Stimulated activated naive CD4-positive, alpha-beta T cell (primary cell): ENCODE data around the gene GALNT10.

ENCODE experiments used
- DNase-seq, 6 experiments: peaks; one replicate each; lab custom pipeline; 2025; lab: John Stamatoyannopoulos, UW

The GALNT10 gene

DNA sequence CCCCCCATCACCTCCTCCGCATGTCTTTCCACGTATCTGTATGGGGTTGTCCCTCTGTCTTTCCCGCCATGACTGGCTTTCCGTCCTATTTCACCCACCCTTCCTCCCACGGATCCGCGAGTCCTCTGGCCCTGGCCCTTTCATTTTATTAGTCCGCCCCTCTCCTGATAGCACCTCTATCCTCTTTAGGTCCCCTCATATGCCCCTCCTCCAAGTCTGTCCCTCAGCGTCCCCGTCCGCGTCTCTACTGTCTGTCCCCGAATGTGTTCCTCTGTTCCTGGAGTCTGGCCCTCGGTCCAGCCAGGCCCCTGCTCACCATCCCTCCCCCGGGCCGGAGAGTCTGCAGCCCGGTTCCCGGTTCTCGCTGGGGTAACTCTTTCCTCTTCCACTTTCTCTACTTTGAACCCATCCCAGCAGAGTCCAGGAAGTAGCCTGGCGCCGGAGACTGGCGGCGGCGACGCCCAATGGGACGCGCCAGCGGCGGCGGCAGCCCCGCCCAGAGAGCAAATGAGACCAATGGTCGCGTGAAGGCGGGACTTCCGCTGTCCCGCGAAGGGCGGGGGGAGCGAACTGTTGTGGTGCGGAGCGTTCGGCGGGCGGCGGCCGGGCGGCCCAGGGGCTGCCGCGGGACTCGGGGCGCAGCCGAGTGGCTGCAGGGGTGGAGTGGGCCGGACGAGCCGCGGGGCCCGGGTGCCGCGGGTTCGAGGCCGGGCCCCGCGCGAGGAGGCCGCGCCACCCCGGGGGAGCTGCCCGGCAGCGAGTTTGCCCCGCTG is 255.1 kb downstream of the GALNT10 start, which contains the start of gene SAP30L:
Gene SAP30L, plus strand, starts transcription at position 576 of the 773 bp plus-strand sequence. CDS start 608 bp downstream, outside the sequence.
- peak; percentile 87 to 97 (median 94) for DNase-seq

DNA sequence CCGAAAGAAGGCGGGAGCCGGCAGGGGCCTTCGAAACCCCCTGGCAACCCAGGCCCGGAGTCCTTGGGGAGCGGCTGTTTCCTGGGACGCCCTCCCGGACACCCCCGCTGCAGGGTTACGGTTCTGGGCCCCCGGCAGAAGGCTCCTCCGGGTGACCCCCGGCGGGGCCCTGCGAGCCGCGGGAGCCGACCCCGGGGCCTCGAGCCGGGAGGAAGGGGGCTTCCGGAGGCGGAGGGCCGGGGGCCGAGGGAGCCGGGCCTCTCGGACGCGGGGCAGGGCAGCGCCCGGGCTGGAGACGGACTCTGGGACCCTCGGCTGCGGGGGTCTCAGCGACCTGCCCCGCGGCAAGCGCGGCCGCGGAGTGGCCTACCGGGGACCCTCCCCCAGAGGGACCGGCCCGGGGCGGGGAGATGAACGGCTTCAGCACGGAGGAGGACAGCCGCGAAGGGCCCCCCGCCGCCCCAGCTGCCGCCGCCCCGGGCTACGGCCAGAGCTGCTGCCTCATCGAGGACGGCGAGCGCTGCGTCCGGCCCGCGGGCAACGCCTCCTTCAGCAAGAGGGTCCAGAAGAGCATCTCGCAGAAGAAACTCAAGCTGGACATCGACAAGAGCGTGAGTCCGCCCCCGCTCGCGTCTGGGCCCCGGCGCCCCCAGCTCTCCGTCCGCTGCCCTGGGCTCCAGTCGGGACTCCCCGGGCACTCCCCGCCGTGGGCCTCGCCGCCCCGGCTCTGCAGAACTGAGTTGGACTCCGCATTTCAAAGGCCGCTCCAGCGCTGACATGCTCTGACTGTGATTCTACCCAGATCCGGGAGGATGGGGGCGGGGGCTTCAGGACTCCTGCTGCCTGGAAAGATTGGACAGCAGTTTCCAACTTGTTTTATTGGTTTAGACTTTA is 255.9 kb downstream of the GALNT10 start:
- DNase-seq, result peak in 5 of 6 experiments; percentile 19 to 75 (median 35)

DNA sequence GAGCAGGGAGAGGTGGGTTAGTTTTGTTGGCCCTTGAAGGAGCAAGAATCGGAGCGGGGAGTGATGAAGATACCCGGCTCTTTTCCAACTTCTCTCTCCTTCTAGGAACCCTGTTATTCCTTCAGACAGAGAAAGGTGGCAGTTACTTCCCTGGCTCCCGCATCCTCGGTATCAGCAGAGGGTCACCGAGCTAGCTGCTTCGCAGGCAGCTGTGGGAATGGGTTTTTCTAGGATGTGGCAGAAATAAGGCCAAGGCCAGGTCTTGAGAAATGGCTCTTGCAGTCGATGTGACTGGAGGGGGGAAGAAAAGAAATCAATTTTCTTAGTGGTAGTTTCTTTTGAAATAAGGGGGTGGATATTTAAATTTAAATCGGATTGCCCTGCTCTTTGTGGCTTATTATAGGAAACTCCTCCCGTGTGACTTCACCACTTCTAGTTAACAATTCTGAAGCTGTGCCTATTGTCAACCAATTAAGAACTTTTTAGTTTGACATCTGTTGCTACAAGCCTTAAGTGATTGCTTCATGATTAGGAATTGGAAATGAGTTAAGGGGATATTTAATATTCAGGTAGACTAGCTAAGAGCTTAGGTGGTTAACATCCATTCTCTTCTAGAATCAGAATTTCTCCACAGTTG is 256.7 kb downstream of the GALNT10 start:
- peak in 1 of 6 experiments; percentile 54 for DNase-seq

DNA sequence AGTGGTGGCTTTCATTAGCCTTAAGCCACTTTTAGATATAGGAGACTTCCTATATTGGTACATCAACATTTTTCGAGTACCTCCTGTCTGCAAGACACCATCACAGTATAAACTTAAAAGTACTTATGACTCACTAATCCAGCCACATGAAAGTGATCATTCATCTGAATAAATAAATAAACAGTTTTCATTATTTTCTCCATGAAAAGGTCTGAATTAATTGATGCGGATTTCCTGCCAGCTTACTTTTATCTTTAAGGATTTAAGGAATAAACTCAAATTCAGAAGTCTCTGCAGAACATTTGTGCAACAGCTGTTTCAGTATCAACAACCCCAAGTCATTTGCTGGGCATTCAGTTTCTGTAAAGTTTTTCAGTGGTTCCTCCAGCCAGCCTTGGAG is 259.3 kb downstream of the GALNT10 start:
- no peak for DNase-seq

DNA sequence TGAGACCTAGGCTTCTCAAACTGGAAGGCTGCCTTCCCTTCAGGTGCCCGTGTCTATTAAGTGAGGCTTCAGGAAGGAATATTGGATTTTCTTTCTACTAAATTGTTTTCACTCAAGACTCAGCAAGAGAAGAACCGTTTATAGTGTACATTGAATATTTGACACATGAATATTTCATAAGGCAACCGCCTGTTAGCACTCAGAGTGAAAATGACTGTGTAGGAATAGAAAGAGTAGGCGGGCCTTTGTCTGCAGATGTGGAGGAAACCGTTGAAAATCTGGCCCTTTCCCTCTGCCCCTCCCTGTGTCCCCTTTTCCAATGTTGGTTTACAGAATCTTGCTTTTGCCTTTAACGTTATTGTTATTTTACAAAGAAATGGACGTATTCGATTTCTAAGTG is 261.4 kb downstream of the GALNT10 start:
- no peak for DNase-seq

DNA sequence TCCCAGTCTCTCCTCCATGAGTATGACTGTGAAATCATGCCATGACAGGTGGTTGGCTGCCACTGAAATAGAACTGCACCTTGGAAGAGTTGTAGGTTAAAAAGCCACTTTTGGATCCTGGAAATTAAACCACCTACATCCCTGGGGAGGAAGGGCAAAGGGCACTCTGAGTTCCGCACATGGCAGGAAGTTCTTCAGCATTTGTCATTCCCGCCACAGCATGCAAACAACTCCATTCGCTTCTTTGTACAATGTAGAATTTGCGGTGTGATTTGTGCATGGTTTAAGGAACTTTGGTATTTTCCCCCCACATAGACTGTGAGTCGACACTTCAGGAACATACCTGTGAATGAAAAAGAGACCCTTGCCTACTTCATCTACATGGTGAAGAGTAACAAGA is 265.1 kb downstream of the GALNT10 start:
- no peak for DNase-seq

DNA sequence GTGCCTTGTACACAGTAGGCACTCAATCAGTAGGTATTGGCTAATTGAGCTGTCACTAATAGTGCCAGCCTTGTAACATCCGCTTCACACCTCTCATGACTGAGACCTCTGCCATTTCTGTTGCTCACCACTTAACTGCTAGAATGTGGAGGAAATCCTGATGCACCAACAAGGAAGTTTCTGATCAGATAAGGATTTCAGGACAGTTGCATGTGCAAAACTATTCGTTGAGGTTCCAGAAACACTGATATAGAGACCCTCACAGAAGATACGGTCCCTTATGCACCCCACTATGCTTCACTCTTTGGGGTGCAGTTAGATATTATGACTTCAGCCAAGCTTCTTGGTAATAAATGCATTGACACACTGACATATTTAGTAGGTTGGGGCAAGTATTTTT is 266.0 kb downstream of the GALNT10 start:
- no peak for DNase-seq

DNA sequence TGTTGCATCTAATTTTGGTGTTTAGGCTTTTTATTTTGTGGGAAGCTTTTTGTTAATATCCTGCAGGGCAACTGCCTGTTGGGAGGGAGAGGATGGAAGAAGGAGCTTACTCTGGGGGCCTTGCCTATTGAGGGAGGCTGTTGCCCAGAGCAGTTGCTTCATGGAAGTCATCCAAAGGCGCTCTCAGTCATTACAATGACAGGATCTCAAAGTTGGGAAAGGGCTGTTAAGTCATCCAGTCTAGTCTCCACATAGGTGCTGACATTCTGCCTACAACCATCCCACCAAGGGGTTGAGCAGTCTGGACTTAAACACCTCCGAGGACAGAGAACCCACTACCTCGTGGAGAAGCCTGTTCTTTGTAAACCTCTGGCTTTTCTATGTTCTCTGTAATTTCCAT is 268.5 kb downstream of the GALNT10 start:
- DNase-seq, result no peak

DNA sequence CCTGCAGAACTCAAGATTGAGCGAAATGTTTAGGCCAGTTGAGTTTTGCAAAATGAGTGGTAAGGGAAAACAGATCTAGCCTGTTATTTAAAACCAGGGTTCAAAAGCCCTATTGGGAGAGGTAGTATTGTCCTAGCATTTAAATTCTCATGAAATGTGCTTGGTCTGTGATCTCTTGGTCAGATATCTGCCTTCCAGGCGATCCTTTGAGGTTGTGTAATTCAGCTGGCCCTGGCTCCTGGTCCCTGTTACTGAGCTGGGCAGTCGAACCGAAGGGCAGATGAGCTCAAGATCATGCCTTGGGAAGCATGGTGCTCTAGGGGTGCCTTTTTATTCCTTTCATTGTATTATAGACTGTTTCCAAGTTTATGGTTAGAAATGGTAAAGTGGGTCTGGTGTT is 269.6 kb downstream of the GALNT10 start:
- no peak for DNase-seq

DNA sequence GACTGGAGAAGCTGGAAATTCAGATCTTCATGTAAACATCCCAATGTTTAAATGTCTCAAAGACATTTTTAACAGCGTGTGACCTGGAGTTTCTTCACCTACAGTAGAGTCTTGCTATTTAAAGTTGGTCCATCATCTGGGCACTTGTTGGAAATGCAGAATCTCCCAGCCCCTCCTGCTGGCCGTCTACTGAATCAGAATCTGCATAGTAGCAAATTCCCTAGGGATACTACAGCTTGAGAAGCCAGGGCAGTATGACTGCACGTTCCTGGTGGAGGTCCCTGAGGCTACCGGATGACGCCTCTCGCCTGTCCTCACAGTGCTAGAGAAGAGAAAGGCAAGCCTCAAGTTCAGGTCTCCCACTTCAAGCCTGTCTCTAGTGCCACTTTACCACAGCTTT is 271.0 kb downstream of the GALNT10 start:
- no peak for DNase-seq

DNA sequence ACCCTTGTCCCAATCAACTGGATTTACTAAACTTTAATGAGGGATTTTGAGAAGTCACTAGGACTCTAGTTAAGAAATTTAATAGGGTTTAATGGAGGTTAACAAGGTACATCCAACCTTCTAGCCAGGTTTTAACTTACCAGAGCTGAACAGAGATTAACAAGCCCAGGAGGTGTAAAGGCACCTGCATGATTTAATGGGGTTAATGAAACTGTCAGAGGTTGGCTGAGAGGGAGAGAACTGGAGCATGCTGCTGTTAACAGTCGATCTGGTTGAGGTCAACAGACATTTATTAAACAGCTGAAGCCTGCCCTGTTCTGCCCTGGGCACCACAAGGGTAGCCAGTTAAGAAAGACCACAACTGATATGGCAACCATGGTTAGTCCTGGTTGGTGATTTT is 273.9 kb downstream of the GALNT10 start:
- no peak for DNase-seq

DNA sequence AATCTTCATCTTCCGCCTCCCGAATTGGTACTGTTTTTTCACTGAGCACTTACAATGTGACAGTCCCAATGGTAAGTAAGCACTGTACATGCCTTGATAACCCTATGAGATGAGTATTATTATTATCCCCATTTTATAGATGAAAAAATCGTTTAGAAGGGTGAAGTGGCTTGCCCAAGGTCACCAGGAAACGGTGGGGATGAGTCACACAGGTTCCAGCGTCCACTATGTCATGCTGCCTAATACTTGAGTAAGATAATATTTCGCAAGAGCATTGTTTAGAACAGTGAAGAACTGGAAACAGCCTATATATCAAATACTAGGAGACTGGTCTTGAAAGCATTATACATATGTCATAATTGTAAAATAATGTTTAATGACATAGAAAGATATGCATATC is 274.6 kb downstream of the GALNT10 start:
- no peak for DNase-seq

DNA sequence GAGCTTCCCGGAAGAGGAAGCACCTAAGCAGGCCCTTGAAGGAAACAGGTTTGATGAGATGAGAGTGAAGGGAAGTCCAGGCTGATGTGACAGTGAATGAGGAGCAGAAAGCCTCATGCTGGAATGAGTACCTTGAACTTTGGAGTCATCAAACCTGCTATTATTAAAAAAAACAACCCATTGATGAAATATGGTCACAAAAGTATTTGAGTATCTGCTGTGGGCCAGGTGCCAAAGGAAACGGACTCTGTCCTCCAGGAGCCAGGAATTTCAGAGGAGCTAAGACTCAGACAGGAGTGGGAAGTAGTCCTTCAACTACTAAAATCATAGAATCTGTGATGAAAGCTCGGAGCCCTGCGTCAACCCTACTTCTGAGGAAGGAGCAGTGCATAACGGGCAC is 275.6 kb downstream of the GALNT10 start:
- no peak for DNase-seq

DNA sequence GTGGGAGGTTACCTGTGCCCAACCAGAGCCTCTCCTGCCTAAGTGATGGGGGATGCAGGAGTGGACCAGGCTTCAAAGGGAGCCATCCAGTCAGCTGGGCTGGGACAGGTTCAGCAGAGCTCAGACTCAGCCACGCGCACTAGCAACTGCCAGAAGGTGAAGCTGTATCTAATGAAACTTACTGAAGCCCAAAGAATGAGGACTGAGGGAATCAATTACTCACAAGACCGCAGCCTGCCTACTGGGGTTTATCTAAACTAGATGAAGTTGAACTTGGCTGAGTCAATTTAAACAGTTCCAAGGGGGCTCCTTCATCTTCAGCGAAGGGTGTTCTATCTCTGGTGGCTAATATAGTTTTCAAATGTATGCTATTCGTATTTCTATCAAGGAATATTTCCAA is 276.1 kb downstream of the GALNT10 start:
- DNase-seq, result no peak

DNA sequence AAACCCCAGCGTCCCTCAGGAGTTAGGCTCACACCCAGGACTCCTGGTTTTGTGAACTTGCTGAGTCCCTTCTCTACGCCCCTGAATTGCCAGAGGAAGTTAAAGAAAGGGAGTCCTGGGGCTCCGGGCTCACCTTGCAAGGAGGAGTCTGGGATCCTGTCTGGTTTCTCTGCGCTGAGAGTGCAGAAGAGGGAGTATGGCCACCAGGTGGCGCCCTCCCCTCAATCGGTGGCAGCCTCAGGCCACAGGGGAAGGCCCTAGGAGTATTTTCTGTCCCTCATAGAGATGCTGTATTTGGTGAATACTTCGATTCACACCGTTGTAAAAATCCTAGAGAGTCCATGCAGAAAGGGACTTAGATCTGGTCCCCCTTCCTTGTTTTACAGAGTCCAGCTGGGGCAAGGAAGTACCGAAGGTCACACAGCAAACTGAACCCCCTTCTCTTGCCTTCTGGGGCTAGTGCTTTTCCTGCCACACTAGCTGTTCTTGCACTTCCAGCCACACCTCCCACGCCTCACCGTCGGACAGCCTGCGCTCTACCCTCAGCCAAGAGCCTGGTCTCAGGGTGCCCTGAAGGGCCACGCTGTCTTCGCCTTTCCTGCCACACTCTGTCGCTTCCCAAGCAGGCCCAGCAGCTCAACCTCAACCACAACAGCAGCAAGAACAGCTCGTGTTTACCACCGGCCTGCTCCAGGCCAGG is 277.3 kb downstream of the GALNT10 start:
- peak; percentile 21 to 67 (median 46) for DNase-seq

DNA sequence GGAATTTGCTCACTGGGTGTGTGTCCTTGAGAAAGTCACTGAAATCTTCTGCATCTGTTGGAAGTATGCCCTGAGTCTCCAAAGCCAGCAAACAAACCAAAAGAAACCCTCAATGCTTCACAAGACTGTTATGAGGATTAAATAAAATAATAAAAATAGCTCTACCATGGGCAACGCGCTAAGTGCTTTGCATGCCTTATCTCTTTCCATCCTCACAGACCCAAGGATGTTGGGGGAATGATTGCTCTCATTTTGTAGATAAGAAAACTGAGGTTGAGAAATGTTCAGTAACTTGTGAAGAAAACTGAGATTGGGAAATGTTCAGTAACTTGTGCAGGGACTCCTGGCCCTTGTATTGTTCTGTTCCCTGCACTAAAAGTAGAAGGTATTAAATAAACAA is 279.6 kb downstream of the GALNT10 start:
- DNase-seq, result no peak
